ENCODE measurements around the gene RAB6D.

DNA sequence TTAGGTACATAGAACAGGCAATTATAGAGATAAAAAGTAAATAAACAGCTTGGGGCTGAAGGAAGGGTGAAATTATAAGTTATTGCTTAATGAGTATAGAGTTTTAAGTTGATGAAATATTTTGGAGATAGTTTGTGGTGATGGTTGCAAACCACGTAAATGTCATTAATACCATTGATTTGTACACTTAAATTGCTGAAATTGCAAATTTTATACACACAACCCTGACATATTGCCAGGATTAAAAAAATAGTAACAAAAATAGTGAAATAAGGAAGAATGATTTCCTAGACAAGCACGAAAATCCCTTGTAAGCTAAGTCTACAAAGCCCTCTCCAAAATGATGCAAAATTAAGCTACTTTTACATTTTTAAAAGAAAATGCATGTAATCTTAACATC is 46.2 kb upstream of the RAB6D start:
- TF ChIP-seq TAF1 (IDR thresholded peaks at IDR 0.05; ENCODE audit: low read depth) (no peak), MAX (IDR thresholded peaks at IDR 0.05) (no peak), YY1 (IDR thresholded peaks at IDR 0.05; ENCODE audit: low read depth) (no peak), RAD21 (IDR thresholded peaks at IDR 0.05; ENCODE audit: low read depth) (no peak), TEAD4 (IDR thresholded peaks at IDR 0.05) (no peak), FOXM1 (IDR thresholded peaks at IDR 0.05; ENCODE audit: borderline replicate concordance, low read depth) (no peak), EGR1 (IDR thresholded peaks at IDR 0.05) (no peak), ZBTB7A (IDR thresholded peaks at IDR 0.05; ENCODE audit: low read depth) (no peak), EP300 (IDR thresholded peaks at IDR 0.05; ENCODE audit: borderline replicate concordance) (no peak), CEBPB (IDR thresholded peaks at IDR 0.05) (no peak)
- TF ChIP-seq, protein P1, sequence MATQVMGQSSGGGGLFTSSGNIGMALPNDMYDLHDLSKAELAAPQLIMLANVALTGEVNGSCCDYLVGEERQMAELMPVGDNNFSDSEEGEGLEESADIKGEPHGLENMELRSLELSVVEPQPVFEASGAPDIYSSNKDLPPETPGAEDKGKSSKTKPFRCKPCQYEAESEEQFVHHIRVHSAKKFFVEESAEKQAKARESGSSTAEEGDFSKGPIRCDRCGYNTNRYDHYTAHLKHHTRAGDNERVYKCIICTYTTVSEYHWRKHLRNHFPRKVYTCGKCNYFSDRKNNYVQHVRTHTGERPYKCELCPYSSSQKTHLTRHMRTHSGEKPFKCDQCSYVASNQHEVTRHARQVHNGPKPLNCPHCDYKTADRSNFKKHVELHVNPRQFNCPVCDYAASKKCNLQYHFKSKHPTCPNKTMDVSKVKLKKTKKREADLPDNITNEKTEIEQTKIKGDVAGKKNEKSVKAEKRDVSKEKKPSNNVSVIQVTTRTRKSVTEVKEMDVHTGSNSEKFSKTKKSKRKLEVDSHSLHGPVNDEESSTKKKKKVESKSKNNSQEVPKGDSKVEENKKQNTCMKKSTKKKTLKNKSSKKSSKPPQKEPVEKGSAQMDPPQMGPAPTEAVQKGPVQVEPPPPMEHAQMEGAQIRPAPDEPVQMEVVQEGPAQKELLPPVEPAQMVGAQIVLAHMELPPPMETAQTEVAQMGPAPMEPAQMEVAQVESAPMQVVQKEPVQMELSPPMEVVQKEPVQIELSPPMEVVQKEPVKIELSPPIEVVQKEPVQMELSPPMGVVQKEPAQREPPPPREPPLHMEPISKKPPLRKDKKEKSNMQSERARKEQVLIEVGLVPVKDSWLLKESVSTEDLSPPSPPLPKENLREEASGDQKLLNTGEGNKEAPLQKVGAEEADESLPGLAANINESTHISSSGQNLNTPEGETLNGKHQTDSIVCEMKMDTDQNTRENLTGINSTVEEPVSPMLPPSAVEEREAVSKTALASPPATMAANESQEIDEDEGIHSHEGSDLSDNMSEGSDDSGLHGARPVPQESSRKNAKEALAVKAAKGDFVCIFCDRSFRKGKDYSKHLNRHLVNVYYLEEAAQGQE (IDR thresholded peaks at IDR 0.05; ENCODE audit: low read depth): no peak
- TF ChIP-seq, protein P2, sequence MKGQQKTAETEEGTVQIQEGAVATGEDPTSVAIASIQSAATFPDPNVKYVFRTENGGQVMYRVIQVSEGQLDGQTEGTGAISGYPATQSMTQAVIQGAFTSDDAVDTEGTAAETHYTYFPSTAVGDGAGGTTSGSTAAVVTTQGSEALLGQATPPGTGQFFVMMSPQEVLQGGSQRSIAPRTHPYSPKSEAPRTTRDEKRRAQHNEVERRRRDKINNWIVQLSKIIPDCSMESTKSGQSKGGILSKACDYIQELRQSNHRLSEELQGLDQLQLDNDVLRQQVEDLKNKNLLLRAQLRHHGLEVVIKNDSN (IDR thresholded peaks at IDR 0.05): no peak

All from Ishikawa (cell line).